RPMI7951 (cell line): Measurements from ENCODE around the gene NFIB. TPM values are rescaled to one million over a fixed set of nuclear protein-coding genes. Genes with fewer than 3 reads are reported as not detected.

ENCODE experiments used
- DNase-seq: peaks from one replicate; pipeline ENCODE4 v3.0.0-alpha.2; 2012; ENCODE audit warnings: low read depth
- total RNA-seq: library from RNA; depleted of rRNA; stranded (reverse); fragments of >200 nt; shearing (Covaris generic); gene quantifications from 2 replicates; pipeline ENCODE4 v1.2.3, GENCODE V29; 2014

Gene NFIB
- total RNA-seq, 1 experiment from 2014 or later, result 9.1 TPM

DNA sequence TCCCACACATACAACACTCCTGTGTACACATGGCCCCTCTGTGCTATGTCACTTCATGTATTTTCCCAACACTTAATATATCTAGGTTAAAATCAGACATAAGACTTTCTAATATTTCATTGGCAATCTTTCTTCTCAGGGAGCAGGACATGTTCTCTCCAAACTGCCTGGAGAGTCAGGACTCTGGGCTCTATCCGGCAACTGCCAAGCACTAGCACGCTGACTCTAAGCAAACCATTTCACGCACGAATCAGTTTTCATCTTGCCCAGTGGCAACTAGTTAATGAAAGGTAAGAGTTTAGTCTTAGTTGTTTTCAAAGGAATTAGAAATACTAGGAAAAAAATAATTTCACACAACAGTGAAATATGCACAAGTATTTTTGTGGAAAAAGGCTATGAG is 124.8 kb downstream of the NFIB start:
- DNase-seq, result no peak

DNA sequence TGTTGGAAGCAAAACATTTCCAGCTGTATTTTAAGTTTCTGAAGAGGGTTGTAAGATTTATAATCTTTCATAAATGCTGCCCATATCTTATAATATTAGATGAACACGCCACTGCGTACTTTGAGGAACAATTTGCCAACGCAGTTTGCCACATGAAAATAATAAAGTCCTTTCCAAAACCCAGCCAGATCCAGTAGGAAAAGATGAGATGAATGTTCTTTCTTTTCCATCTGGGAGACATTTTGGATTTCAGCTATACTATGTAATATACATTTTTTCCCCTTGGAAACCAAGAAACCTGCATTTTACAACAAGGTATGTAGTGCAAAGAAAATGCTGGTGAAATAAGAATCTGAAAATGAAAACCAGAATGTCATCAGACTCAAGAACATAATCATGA is 125.4 kb downstream of the NFIB start:
- DNase-seq, result no peak

DNA sequence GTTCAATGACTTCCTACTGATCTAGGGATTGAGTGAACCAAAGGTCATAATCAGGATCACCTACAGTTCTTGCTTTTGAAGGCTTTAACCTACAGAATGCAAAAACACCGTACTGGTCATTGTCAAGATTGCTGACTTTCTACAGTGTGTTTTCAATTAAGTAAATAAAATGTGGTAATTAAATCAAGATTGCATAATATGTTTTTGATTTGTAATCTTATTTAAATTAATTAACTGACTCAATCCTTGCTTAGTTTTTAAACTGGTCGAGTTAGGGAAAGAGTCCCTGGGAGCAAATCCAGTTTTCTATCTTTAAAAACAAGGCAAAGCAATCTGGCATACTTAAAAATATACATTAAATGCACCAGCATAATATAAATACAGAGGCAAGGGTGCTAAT is 125.9 kb downstream of the NFIB start:
- DNase-seq, result no peak

DNA sequence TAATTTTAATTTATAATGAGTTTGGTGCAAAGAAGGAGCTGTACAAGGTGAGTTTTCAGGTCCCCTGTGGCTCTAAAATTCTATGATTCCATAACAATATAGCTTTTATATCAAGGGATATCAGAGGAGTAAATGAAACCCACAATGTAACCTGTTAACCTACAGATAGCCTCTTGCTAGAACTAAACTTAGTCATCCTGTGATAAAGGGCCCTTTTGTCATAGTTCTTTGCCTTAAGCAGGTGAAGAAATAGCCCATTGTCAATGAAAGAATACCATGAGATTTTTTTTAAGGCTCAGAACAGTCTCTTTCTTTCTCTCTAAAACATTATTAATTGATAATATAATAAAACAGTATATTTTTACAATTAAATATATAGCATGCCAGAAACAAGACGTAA is 127.8 kb downstream of the NFIB start:
- DNase-seq, result no peak

DNA sequence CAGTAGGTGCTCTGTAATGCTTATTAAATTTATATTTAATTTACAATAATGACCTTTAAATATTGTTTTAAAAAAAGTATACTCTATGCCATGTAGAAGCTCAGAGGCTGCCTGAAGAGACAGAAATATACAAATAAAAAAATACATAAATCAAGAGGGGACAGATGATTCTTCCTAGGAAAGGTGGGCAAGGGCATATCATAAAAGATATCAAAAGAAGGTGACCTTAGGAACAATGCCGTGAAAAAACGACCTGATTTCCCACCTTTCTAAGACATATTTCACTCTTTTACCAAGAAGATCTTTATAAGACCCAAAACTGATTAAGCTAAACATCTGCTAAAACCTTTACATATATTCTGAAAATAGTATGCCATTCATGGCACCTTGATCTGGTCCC is 128.9 kb downstream of the NFIB start:
- no peak for DNase-seq

DNA sequence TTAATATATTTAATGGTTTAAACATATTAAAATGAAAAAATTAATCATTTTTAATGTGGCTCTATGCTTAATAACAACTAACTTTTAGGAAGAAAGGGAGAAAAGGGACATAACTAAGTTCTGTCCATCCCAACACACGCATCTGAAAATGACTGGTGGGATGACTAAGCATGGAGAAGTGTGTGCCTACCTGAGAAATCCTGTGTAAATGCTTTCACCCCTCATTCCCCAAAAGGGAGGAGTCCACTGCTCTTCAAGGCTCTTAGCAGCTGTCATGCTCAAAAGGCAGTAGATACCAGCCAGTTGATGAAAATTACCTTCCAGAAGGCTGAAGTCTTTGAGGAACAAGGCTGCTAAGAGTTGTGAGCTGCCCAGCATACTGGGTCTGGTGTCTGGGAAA is 130.9 kb downstream of the NFIB start:
- no peak for DNase-seq

DNA sequence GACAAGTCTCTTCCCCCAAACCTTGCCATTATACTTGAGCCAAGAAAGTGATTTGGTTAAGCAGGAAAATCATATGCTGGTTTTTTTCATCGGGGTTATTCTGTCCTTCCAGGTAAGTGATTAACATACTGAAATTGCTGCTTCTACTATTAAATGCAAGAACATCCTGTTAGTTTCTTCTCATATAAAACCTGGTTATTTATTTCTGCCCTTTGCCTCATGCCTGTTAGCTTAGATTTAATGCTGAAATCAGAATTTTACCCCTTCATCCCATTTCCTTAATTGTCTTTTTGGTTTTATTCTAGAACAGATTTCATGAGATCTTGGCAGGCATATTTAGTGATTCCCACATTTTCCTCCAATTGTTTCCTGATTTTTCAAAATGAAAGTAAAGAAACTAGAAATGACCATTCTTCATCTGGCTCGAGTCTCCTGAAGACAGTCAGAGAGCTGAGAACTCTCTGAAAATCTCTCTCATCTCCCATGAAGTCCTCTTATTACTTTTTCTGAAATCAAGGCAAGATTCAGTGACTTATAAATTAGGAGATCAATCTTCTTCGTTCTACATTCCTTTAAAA is 132.9 kb downstream of the NFIB start:
- DNase-seq, result no peak

DNA sequence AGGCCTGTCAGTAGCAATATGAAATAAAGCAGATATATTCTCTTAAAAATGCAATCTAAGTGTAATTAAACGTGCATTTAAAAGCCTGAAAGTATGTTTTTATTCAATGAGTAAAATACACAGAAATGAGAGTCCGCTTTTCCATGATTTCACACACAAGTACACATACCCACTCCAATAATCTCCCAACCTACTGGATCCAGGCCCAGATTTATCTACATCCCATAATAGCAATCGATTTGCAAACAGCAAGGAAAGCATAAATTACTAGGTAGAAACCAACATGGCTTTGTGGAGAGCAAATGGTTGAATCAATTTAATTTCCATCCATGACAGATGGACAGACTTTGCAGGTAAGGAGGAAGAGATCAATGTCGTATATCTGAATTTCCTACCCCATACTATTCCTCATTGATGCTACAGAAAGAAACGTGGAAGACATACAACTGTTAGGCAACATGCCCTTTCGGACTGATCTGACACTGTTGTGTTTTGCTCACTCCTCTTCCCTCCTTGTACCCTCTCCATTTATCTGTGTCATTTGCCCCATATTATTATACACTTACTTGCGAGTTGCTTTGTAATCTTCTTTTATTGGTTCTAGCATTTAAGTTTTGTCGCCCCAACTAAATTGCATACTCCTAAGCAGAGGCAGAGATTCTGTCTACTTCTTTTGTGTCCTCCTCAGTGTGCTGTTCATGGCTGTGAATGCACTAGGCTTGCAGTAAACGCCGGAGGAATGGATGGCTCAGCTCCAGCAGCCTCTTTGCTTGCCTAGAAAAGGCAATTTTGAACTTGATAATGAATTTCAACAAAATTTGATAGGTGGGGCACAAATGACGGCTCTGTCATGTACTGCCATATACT is 133.6 kb downstream of the NFIB start:
- no peak for DNase-seq

DNA sequence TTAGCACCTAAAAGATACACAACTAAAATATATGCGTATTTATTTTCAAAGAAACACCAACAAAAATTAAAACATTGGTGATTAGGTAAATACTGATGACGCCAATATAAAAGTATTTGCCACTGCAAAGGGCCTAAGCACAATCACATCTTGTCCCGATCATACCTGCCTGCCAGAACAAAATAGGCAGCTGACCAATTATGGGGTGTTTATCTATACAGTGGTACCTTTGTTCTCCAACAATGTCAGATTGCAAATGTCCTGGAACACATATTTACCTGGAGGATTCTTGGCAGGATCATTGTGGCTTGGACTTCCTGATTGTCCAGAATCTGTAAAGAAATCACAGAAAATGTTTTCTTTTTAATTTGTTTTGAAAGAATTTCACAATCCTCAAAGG is 134.5 kb downstream of the NFIB start:
- no peak for DNase-seq

DNA sequence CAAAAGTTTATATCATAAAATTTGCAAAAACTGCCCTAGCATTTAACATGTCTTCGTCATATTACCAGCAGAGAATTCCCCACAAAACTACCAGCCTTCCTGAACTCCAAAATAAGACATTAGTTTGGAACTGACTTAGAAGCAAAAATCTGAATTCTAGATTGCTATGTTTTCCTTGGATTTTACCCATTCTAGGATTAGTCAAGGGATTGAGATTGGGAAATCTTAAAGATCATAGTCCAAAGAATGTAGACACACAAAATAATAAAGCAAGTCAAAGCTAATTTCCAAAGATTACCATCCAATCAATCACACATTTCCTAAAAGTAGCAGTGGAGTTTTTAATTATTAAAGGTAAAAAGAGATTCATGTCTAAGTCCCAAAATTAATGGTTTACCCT is 138.2 kb downstream of the NFIB start:
- no peak for DNase-seq

DNA sequence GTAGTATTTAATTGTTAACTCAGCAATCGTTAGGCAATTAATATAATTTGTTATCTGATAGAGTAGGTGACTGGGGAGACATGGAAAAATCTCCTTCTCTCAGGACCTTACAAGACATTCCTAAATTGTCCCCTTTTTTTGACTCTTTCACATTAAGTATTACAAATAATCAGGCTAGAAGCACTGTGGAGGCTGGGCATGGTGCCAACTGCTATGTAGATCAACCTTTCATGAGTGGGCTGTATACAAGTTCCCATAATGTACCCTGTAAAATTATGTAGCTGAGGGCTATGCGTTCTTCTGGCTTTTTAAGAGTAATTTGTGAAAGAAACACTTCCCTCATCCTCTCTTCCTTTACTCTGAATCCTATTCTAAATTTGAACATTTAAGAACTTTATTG is 140.2 kb downstream of the NFIB start:
- DNase-seq, result no peak

DNA sequence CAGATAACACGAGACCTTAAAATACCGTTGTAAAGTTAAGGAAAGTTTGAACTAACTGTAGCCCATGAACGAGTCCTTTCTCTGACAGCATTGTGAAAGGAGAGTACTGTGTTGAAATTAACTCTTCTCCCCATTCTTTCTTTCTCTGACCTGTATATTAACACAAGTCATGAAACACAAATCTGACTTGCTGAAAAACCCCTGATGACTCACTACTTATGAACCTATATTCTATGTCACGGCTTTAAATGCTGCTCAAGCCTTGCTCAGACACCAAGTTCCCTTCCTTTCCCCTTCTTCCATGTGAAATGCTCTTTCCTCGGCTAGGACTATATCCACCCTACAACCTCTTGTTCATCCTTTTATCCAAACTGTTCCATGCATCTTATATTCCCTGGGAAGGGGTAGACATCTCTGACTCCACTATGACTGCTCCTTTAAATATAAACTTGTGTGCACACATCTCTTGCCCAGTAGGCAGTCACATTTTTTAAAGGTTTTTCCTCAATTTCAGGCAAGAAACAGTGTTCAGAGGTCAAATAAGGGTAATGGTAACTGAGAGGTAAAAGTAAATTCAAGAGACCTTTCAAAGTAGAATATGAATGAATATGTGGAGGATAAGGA is 142.9 kb downstream of the NFIB start:
- peak; percentile 34 for DNase-seq

DNA sequence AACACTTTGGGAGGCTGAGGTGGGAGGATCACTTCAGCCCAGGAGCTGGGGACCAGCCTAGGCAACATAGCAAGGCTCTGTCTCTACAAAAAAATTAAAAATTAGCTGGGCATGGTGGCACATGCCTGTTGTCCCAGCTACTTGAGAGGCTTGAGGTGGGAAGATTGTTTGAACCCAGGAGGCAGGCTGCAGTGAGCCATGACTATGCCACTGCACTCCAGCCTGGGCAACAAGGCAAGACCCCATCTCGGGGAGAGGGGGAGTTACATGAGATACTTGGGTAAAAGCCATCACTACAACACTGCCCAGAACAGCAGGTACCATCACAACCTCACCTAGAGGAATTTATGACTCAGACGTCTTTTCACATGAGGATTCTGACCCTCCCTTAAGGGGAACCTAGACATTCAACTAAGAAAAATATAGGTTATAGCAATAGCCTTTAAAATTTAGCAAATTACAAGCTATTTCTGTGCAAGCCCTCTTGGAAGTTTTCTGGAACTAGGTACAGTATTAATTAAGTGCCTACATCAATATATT is 143.5 kb downstream of the NFIB start:
- DNase-seq, result no peak

DNA sequence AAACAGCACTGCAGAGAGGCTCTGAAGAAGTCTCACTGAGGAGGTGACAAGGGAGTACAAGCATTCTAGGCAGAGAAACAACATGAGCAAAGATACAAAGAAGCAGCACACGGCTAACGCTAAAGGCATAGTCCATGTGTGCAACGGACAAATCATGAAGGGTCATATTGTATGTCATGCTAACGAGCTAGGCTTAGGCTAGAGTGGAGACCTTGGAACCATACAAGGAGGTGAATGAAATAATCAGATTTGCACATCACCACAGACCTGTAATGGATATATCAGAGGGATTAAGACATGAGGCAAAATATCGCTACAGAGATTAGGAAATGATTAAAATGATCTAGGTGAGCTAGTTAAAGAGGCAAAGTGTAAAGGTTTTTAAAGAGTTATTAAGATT is 145.6 kb downstream of the NFIB start:
- no peak for DNase-seq

DNA sequence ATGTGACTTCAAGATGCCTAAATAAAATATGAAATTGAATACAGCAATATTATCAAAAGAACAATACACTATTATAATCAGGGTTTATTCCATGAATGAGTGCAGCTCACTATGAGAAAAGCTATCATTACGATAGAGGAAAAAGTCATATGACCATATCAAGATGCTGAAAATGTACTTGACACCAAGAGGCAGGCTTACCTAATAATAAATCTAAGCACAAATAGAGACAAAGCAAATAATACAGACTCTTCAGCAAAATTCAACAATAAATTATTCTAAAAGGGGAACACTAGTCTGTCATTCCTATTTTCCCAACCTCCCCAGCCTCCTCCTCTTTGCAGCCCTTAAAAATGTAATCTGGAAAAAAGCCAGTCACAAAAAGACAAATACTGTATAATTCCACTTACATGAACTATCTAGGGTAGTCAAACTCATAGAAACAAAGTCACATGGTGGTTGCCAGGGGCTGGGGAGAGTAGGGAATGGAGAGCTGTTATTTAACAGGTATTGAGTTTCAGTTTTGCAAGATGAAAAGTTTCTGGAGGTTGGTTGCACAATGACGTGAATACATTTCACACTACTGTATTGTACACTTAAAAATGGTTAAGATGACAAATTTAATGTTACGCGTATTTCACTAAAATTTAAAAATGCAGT is 148.4 kb downstream of the NFIB start:
- DNase-seq, result no peak

DNA sequence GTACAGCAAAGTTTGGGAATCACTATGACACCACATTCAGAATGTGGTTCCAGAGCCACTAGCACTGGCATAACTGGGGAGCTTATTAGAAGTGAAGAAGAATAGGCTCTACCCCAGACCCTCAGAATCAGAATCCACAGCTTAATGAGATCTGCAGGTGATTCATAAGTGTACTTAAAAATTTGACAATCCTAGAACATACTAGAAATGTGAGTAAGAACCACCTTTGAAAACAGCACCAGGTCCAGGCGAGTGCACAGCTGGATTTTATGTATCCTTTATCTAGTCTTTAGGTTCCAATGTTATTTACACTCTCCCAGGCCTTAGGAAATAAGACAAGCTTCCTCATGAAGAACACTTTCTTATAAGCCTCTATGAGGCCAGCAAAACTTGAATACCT is 149.0 kb downstream of the NFIB start:
- DNase-seq, result no peak

DNA sequence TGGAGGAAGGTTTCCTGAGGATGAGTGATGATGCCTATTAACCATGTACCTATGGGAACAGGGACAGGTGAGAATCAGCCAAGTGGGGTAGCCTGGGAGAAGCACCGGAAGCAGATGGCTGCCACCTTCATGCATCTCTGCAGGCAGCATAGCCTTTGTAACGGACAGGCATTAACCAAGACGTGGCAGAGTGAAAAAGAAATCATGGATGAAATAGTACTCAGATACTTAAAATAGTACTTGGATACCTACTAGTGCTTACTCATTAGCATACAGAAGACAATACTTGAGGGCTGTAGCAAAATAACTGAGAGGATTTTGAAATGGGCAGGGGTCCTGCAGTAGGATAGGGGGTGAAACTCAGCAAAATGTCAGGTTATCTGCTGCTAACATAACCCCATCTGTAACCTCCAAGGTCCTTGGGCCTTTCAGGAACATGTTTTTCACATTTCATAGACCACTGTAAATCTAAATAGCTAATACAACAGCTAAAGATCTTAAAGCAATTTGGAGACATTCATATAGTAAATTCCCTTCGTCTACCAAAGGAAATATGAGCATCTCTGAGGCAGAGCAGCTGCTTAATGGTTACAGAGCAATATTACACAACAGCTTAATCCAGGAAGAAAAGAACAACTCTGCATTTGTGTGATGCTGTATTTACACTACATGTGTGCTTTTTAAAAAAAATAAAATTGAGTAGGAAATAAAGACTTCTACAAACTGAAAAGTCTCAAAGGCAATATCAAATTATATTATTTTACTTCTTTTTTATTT is 154.3 kb downstream of the NFIB start:
- DNase-seq, result no peak

DNA sequence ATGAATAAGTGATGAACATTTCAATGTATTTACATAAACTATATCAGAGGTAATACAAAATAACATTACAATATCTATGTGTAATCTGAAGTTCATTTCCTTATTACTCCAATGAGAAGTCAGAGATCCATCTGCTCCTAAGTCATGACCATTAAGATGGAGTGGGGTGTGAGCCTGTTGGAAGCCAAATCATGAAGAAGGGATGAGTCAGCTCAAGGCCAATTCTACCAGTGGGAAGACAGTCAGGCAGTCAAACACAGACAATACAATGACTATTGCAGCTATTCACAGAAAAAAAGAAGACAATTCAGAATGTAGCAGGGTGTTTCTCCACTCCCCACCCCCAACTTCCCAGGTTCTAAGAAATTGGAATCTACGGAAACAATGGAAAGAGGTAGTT is 155.0 kb downstream of the NFIB start:
- DNase-seq, result peak; percentile 48

DNA sequence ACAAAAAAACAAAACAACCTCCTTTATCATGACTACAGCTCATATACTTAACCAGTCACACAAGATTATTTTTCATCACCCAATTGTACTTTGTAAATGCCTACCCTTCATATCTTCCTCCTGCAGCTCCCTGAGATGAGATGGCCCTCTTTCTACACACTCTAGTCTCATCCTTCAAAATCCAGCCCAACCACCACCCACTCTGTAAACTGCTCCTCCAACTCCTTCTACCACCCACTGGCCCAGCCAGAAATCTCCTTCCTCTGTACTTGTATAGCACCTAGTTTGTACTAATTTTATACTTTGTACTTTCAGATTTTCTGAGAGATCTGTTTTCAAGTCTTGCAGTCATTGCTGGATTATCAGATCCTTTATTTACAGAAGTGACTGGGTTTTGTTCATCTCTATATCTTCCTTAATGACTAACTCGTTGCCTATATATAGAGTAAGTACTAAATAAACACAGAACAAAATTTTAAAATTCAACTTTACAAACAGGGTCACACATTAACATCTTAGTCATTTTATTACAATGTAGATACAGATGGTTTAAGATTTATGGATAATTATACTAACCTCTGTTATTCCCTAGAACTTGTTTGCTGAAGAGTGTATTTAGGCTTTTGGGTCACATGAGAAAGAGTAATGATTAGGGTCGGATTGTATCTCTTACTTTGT is 155.7 kb downstream of the NFIB start:
- DNase-seq, result no peak

DNA sequence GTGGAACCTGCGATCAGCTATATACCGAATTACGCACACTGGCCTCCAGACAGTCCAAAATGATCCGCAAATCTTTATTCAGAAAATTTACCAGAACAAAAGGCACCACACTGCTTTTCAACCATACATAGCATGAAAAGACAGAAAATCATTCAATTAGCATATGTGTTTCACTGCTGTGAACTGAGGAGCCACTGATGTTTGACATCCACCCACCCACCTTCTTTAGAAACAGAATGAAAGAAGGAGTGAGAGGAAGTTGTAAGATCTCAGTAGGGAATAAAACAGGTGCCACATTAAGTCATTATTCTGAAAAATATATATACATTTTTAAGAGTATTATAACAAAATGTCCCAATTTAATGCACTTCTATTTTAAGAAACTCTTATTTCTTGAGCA is 156.8 kb downstream of the NFIB start:
- no peak for DNase-seq

DNA sequence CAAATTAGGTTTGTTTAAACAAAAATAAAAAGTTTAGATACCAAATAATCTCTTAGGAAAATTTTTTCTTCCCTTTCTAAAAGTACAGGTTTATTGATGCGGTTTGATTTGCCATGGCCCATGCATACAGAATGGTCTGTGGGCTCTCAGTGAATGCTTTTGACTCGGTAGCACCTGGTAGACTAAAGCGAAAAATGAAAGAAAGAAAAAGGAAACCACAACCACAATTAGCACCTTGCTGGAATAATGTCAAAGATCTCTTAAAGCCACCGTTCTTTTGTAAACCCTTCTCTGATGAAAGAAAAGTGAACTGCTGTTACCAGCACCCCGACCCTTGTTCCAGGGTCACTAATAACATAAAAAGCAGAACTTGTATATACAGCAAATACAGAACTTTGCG is 157.9 kb downstream of the NFIB start:
- DNase-seq, result no peak
